Activated CD4-positive, alpha-beta T cell treated with anti-CD3 and anti-CD28 coated beads for 1 hour (primary cell): ENCODE results near the gene GJB5.

Experiments
- DNase-seq: peaks from one replicate; pipeline ENCODE4 v3.0.0-alpha.2; 2020

GJB5 gene

GRCh38 chr1:34796990-34797389 is 42.1 kb downstream of the GJB5 start:
- DNase-seq = no peak

DNA sequence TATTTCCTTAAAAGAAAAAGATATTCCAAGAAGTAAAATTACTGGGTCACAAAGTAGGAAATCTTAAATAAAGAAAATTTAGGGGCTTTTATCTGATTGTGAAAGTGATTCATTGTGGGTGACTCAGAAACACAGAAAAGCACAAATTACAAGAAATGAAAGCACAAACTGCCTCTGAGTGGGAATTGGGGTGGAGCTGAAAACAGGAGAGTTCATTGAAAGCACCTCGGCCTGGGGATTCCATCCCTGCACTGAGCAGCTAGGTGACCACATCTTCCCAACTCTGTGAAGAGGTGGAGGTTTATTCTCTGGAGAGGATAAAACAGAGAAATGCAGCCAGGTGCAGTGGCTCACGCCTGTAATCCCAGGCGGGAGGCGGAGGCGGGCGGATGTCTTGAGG is 45.4 kb downstream of the GJB5 start:
- DNase-seq = no peak

DNA sequence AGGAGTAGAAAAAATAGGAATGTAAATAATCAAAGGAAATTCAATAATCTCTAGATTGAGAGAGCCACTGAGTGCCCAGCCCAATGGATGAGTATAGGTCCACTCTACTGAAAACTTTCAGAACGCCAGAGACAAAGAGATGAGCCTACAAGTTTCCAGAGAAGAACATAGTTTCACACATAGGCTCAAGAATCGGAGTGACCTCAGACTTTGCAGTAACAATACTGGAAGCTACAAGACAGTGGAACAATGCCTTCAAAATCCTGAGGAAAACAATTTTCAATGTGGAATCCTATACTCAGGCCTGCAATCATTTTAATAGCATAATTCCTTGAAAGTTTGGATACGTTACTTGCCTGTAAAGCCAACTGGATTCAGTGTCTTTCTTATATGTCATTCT is 48.9 kb downstream of the GJB5 start:
- DNase-seq = no peak

DNA sequence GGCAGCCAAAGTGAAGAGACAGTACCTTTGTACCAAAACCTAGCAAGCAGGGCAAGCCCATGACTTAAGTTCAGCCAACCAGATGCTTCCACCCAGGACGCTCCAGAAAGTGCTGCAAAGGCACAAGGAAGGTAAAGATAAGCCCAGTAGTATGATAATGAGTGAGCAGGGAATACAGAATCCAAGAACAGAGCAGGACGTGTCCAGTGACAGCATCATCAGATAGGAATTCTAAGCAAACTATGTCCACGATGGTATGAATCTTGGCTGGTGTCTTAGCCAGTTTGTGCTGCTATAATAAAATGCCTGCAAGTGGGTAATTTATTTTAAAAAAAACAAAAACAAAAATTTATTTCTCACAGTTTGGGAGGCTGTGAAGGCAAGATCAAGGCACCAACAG is 51.5 kb downstream of the GJB5 start:
- no peak for DNase-seq
